ENCODE measurements around the gene LPCAT2. TPM values are rescaled to one million over a fixed set of nuclear protein-coding genes. Genes with fewer than 3 reads are reported as not detected.

Gene LPCAT2
- total and polyA plus RNA-seq, 2 experiments from 2014 or later: 7.8 to 23.8 TPM

- H3K27me3 Mint-ChIP-seq (ENCODE audit: insufficient read depth, low read depth, poor library complexity): no peaks in the 10 kb centered on the region
- Histone ChIP-seq H3K4me2 (no peak overlapping the region), H4K20me1 (replicated peaks; ENCODE audit: insufficient read depth) (no peaks in the 10 kb centered on the region), H3F3A (replicated peaks; ENCODE audit: low read depth) (no peaks in the 10 kb centered on the region), H3K9me2 (ENCODE audit: insufficient read depth) (no peaks in the 10 kb centered on the region), H3K27me3 (ENCODE audit: insufficient read depth) (no peaks in the 10 kb centered on the region), H3K27ac (ENCODE audit: low read depth) (no peak overlapping the region), H3K36me3 (ENCODE audit: insufficient read depth) (no peaks in the 10 kb centered on the region), H2AFZ (no peak overlapping the region), H3K79me2 (replicated peaks; ENCODE audit: insufficient read depth) (no peaks in the 10 kb centered on the region), H3K4me3 (no peak overlapping the region), H3K4me1 (ENCODE audit: insufficient read depth) (no peaks in the 10 kb centered on the region)
- H3K9me3 Mint-ChIP-seq: no peaks in the 10 kb centered on the region
- DNase-seq (ENCODE audit: low spot score): no peak
- TF ChIP-seq ZNF114 (CRISPR knock-in tag; IDR thresholded peaks at IDR 0.05): no peak
- TF ChIP-seq POLR2AphosphoS5 (IDR thresholded peaks at IDR 0.05; ENCODE audit: low read depth): no peak
- TF ChIP-seq JUNB (IDR thresholded peaks at IDR 0.05; ENCODE audit: unreplicated experiment): no peak
- no peak for TF ChIP-seq STAT1 (IDR thresholded peaks at IDR 0.05; ENCODE audit: unreplicated experiment)
- TF ChIP-seq EZH2 (IDR thresholded peaks at IDR 0.05; ENCODE audit: low read depth, unreplicated experiment): no peak
- TF ChIP-seq CTCF (conservative IDR thresholded peaks at IDR 0.05; ENCODE audit: low read depth in 2 of 2): no peak
- no peak for TF ChIP-seq EZH2phosphoT487 (IDR thresholded peaks at IDR 0.05; ENCODE audit: unreplicated experiment)
- TF ChIP-seq ZNF462 (CRISPR knock-in tag; IDR thresholded peaks at IDR 0.05): no peak
- TF ChIP-seq NANOG (IDR thresholded peaks at IDR 0.05; ENCODE audit: borderline replicate concordance): no peak
- no peak for TF ChIP-seq CREB1 (CRISPR knock-in tag; IDR thresholded peaks at IDR 0.05; ENCODE audit: low read depth)
- no peak for TF ChIP-seq ZNF331 (CRISPR knock-in tag; IDR thresholded peaks at IDR 0.05; ENCODE audit: low read depth)
- no peak for TF ChIP-seq ETS1 (IDR thresholded peaks at IDR 0.05)
- no peak for TF ChIP-seq REST (IDR thresholded peaks at IDR 0.05; ENCODE audit: unreplicated experiment)
- peaks cover 4% of the 10 kb centered on the region; the same call in 2 of the 3 replicates for H3K4me1 Mint-ChIP-seq
- no peak for ATAC-seq
- no peak overlapping the region for H3K4me3 Mint-ChIP-seq
- H3K27ac Mint-ChIP-seq: no peak overlapping the region
- no peaks in the 10 kb centered on the region for H3K36me3 Mint-ChIP-seq (ENCODE audit: low read depth)
Observed at GRCh38 chr16:55588799-55589198, 79.9 kb downstream of the LPCAT2 start.
